HS-5 (cell line): Measurements from ENCODE around the gene ADPRHL1.
"Not testable (repeated sequence)": the region's sequence is repeated elsewhere in the genome, so short reads cannot be mapped to it uniquely, and the experiment has no call there.

ENCODE experiments used
- DNase-seq: peaks from one replicate; pipeline ENCODE4 v3.0.0-alpha.2; 2012; ENCODE audit warnings: low read depth

ADPRHL1 gene

DNA sequence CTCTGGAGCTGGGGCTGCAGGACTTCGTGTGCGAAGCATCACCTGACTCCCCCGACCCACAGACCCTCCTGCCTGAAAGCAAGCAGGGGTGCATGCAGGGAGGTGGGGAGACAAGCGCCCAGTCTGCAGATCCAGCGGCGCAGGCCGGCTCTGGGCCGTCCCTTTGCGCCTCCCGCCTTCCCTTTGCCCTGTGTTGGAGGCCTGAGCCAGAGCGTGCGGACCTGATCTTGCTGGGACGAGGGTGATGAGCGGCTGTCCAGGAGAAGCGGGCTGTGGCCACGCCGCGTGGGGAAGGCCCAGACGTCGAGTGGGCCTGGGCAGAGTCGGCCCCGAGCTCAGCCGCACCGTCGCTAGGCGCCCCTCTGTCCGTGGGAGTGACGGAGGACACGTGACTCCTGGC lies 84.1 kb downstream of the ADPRHL1 start:
- DNase-seq = no peak

- not testable (repeated sequence) for DNase-seq
Observed at GRCh38 chr13:113368353-113368752, 84.9 kb downstream of the ADPRHL1 start.

GRCh38 chr13:113367771-113368170 lies 85.5 kb downstream of the ADPRHL1 start:
- no peak for DNase-seq

GRCh38 chr13:113367020-113367560 lies 86.2 kb downstream of the ADPRHL1 start:
- no peak for DNase-seq

GRCh38 chr13:113365971-113366588 lies 87.2 kb downstream of the ADPRHL1 start:
- no peak for DNase-seq

DNA sequence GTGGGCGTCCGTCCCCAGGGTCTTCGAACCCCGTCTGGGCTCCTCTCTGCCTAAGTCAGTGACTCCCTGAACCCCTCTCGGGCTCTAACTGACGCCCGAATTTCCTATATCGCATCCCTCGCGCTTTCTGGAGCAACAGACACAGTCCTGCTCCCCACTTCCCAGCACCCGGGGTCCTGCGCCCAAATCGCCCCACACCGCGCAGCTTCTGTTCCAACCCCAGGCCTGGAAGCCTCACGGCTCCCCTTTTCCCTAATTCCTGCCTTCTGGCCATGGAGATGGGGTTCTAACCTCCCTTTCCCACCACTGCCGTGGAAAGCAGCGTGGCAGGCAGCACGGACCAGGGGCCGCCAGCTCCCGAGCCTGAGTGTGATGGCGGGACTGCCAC lies 87.7 kb downstream of the ADPRHL1 start:
- DNase-seq = no peak

DNA sequence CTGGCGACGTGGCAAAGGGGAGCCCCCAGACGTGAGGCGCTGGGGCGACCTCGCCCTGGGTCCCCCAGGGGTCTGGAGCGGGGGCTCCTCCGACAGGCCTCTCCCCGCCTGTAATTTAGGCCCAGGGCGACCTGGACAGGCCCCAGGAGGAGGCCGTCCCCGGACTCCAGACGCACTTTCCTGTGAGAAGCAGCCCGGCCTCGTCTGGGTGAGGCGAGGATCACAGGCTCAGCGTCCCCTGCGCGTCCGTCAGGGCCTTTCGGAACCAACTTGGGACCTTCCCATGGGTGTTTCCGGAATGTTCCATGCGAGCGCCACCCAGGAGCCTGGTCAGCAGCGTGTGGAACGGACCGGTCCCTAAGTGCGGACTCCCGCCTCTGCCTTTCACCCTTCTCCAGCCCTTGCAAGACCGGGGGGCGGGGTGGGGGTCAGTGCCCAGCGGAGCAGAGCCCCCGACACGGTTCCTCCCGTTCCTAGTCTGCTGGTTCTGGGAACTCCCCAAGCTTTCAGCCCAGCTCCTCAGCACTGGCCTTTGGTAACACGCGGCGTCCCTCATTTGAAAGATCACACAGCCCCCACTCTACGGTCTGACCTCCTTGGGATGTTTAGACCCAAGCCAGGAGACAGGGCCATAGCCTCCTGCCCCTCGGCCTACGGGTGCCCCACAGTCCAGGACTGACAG lies 88.2 kb downstream of the ADPRHL1 start:
- DNase-seq = no peak

DNA sequence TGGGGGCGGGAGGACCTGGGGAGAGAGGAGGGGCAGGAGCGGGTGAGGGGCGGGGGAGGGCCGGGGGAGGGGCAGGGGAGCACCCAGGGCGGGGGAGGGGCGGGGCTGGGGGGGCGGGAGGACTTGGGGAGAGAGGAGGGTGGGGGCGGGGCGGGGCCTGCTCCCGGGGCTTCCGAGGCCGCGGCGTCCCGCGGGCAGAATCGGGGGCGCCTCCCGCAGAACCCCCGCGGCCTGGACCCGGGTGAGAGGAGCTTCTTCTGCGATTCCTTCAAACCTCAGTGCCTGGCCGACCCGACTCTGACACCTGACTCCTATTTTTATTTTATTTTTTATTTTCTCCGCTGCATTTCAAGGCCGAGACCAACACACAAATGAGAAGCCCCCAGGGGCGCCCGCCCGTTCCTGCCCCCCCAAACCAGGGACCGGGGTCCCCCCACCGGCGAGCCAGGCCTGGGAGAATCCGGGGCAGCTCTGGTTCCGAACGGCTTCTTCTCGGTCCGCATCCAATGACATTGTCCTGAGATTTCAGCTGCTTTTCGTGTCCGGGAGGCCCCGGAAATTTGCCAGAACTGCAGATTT lies 88.9 kb downstream of the ADPRHL1 start:
- DNase-seq = no peak

- DNase-seq = no peak
Observed at GRCh38 chr13:113361406-113361805, 91.9 kb downstream of the ADPRHL1 start.

- no peak for DNase-seq
Observed at GRCh38 chr13:113360446-113360845, 92.8 kb downstream of the ADPRHL1 start.

DNA sequence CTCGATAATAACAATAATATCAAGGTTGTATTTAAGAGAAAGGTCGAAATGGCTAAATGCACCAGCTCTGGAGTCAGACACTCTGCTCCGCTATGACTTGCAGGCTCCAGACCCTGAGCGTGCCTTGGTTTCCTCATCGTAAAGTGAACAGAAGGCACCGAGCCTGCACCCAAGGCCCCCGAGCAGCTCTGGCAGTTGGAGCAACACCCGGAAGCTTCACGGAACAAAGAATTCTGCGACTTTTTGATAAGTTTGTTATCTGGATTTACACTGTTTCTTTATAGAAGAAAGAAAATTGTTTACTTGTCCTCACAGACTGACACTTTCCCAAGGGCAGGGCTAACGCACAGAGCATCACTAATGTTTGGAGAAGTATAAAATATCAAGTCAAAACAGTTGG lies 93.7 kb downstream of the ADPRHL1 start:
- no peak for DNase-seq

DNA sequence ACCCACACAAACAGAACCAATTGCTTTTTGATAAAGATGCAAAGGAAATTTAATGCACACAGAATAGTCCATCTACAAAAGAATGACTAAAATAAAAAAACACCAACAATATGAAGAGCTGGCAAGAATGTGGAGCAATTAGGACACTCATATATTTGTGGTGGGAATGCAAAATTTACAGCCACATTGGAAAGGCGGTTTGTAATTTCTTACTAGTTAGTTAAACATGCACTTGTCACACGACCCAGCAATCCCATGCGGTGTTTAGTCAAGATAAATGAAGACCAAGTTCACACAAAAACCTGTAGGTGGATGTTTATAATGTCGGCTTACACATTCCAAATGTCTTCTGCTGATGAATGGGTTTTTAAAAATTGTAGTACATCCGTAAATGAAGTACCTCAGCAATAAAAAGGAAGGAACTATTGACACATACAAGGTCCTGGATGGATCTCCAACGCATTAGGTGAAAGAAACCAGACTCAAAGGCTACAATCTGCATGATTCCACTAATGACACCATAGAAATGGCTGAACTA lies 94.6 kb downstream of the ADPRHL1 start:
- DNase-seq = no peak

DNA sequence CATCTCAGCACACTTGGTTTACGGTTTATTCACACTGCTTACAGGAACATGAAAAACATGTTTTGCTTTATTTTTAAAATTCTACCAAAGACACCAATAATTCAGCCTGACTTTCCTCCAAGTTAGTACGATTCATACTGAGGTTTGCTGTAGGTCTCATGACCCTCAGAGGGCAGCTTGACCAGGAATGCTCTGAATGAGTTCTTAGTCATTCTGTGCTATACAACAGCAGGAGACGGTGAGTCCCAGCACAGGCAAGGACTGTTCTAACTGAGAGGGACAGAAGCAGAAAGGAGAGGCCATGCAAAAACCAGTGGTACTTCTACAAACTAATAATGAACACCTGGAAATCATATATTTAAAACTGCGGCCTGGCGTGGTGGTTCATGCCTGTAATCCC lies 95.8 kb downstream of the ADPRHL1 start:
- peak; percentile 11 for DNase-seq

- DNase-seq = no peak
Observed at GRCh38 chr13:113356596-113356995, 96.7 kb downstream of the ADPRHL1 start.

- no peak for DNase-seq
Observed at GRCh38 chr13:113355621-113356020, 97.7 kb downstream of the ADPRHL1 start.

DNA sequence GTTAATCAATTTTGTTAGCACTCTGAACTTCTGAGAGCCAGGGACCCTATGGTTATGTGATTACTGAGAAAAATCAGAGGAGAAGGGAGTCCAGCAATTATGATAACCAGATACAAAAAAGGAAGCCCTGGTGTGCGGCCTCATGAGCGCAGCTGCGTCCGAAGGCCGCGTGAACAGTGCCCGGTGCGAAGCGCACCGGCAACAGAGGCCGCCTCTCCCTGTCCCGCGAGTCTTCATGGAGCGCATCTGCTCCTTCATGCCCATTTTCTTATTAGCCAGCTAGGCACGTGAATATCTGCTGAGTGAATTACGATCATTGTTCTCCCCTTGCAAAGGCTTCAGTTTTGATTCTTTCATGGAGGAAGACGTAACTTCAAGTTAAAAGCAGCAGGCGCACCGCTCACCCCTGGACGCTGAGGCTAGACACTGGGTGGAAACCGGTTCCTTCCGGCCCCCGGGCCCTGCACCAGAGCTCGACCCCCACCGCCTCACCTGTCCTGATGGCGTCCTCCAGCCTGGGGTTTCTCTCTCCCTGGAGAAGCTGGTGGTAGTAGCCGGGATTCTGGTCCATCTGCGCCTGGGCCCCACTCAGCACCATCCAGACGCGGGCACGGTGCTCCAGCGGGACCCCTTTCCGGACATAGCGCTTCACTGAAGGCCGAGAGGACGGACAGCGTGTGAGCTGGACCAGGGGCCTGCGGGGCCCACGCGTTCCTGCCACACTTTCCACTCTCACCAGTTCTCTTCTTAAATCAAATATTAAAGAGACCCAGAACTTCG lies 98.3 kb downstream of the ADPRHL1 start:
- DNase-seq = no peak

GRCh38 chr13:113353254-113353653 lies 100.0 kb downstream of the ADPRHL1 start:
- no peak for DNase-seq

- no peak for DNase-seq
Observed at GRCh38 chr13:113351514-113352026, 101.7 kb downstream of the ADPRHL1 start.

DNA sequence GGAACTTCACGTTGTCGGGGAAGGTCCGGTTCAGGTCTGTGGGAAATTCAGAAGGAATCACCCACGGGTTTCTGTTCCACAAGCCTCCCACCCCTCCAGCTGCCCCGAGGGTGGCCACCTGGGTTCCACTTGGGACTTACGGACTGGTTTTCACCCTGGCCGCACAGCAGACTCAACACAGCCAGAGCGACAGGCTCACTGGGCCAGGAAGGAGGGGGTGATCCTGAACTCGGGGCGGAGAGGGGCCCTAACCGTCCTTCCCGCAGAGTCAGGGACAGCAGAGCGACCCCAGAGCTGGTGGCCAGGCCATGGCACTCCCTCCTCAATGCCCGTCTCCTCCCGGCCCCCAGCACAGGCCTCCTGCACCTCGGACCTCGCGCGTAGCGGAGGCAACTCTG lies 102.4 kb downstream of the ADPRHL1 start:
- DNase-seq = no peak

GRCh38 chr13:113350065-113350937 lies 103.0 kb downstream of the ADPRHL1 start:
- DNase-seq = no peak
